GM20000 (cell line): Measurements from ENCODE around the gene TOB1.

Experiments used
- DNase-seq: peaks from one replicate; pipeline ENCODE4 v3.0.0; 2012; ENCODE audit warnings: low spot score
- CTCF ChIP-seq: IDR thresholded peaks from 2 replicates; pipeline ENCODE4 v1.5.1; 2012; ENCODE audit warnings: mild to moderate bottlenecking, control low read depth; ENCODE audit errors: extremely low read depth, missing control alignments

TOB1 gene

GRCh38 chr17:50892101-50892776 is 26.1 kb upstream of the TOB1 start:
- no peak for DNase-seq
- no peak for TF ChIP-seq CTCF

GRCh38 chr17:50891577-50891989 is 25.4 kb upstream of the TOB1 start:
- no peak for DNase-seq
- no peak for TF ChIP-seq CTCF

- no peak for TF ChIP-seq CTCF
- no peak for DNase-seq
Observed at GRCh38 chr17:50890675-50891516, 24.7 kb upstream of the TOB1 start.

GRCh38 chr17:50889528-50890118 is 23.5 kb upstream of the TOB1 start:
- DNase-seq, result no peak
- no peak for TF ChIP-seq CTCF

- DNase-seq, result no peak
- TF ChIP-seq CTCF, result no peak
Observed at GRCh38 chr17:50887705-50888245, 21.6 kb upstream of the TOB1 start.

- no peak for TF ChIP-seq CTCF
- no peak for DNase-seq
Observed at GRCh38 chr17:50884439-50885311, 18.5 kb upstream of the TOB1 start.
